ES-I3 (cell line): ENCODE results near the gene ARCN1.
A peak's percentile ranks its signal among the peaks of the same experiment; 100 is the strongest.
"Not testable (repeated sequence)": the region's sequence is repeated elsewhere in the genome, so short reads cannot be mapped to it uniquely, and the experiment has no call there.

Experiments used
- H3K36me3 ChIP-seq: 2 replicates; pipeline ENCODE4 v1.6.1; 2013; ENCODE audit warnings: mild to moderate bottlenecking, low read length, control low read depth, moderate library complexity; ENCODE audit not compliant: insufficient read depth
- H3K4me1 ChIP-seq: 2 replicates; pipeline ENCODE4 v1.6.1; 2013; ENCODE audit warnings: mild to moderate bottlenecking, control low read depth, low read length; ENCODE audit not compliant: insufficient read depth
- H3K9ac ChIP-seq: 2 replicates; pipeline ENCODE4 v1.6.1; 2013; ENCODE audit warnings: low read depth, mild to moderate bottlenecking, low read length, moderate library complexity
- H3K9me3 ChIP-seq: 2 replicates; pipeline ENCODE4 v1.6.1; 2013; ENCODE audit warnings: mild to moderate bottlenecking, low read length, moderate library complexity; ENCODE audit not compliant: control insufficient read depth, insufficient read depth

The ARCN1 gene

DNA sequence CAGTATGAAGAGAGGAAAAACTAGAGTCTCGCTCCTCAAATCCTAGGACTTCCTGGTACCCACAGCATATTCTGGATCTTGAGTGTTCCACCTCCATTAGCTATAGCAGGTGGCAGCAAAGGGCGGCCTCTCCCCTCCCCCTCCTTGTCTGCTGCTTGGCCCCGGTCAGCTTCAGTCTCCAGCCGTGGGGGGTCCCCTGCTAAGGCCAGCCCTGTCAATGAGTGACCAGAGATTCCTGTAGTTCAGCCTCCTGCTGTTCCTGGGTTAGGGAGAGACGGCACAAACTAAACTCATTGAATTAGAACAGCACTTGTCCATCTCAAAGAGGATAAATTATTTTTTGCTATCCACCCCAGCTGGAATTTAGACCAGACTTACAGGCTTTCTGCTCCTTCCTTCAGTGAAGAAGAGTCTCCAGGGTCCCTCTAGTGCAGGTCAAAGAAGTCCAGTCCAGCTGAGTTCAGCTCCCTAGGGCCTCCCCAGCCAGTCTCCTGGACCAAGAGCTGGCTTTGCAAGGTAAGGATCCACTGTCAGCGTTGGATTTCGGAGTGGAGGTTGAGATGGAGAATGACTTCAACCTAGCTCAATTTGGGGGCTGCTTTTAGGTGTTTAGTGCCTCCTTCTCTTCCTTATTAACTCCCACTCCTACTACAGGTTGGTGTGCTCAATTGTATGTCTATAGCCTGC lies 34.1 kb downstream of the ARCN1 start:
- H3K9ac ChIP-seq: no peak overlapping the region
- H3K4me1 ChIP-seq: peaks cover 23% of the 10 kb centered on the region

DNA sequence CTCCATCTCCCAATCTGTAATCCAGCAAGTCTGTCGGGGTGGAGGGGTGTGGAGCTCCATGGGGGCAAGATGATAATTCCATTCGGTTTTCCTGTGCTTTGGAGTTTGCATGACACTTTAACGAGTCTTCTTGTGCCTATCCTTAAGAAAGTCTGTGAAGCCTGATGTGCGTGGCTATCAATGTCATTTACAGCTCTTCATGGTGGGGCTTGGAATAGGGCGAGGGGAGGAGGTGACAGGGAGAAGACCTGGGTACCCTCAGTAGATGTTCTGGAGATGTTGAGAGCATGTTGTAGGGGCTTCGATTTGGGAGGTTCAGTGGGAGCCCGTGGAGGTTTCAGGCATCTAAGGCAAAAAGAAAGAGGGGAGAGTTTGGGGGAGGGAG lies 34.6 kb downstream of the ARCN1 start:
- no peaks in the 10 kb centered on the region for H3K9me3 ChIP-seq
- H3K36me3 ChIP-seq: peaks cover 4% of the 10 kb centered on the region; the same call in 1 of the 2 replicates

More for the DNA sequence above, 34.1 kb downstream of the ARCN1 start:
- H3K36me3 ChIP-seq: peaks cover 9% of the 10 kb centered on the region; the same call in 1 of the 2 replicates
- H3K9me3 ChIP-seq: no peaks in the 10 kb centered on the region

GRCh38 chr11:118607401-118608359 lies 35.5 kb downstream of the ARCN1 start, which contains the start of gene PHLDB1:
TSS of gene PHLDB1 (plus strand) at chr11:118607615. CDS start at chr11:118613837, 6,222 bp downstream.
- Histone ChIP-seq H3K9me3 (no peaks in the 10 kb centered on the region), H3K4me1 (peaks cover 30% of the 10 kb centered on the region), H3K9ac (peak within 1 kb of the TSS; percentile 65), H3K36me3 (no peaks in the 10 kb centered on the region)

More for the DNA sequence above, 34.6 kb downstream of the ARCN1 start:
- Histone ChIP-seq H3K4me1 (peaks cover 23% of the 10 kb centered on the region), H3K9ac (no peak overlapping the region)

- no peaks in the 10 kb centered on the region for H3K36me3 ChIP-seq
- peaks cover 33% of the 10 kb centered on the region for H3K4me1 ChIP-seq
- no peaks in the 10 kb centered on the region for H3K9me3 ChIP-seq
- peak overlapping the region; percentile 65 for H3K9ac ChIP-seq
Measured at GRCh38 chr11:118608360-118609227, 36.4 kb downstream of the ARCN1 start.

DNA sequence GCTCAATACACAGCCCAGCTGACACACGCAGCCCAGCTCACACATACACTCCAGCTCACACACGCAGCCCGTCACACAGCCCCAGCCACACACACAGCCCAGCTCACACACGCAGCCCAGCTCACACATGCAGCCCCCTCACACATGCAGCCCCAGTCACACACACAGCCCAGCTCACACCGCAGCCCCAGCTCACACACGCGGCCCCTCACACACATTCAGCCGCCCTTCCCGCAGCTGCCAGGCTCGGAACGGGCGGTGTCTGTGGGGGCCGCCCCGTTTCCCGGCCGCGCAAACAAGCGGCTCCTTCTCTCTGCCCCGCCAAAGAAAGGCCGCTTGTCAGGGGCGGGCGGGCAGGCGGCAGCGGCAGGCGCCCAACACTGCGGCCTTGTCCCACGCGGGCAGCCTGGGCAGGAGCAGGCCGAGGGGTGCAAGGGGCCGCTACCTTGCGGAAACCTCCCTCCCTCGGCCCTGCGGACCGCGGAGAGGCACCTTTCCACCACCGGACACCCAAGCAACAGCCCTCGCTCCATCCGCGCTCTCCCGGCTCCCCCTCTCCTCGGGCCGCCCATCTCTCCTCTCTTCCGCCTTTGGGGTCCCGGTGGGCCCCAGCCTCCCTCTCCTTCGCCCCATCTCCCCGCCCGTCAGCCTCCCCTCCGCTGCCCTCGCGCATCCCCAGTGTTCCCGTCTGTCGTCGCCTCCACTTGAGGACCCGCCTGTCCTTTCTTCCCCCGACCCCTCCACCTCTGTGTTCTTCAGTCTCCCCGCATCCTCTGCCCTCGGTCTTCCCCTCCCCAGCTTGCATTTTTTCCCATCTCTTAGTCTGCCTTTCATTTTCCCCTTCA lies 37.4 kb downstream of the ARCN1 start:
- peak overlapping the region; percentile 46; the same call in 1 of the 2 replicates for H3K9ac ChIP-seq
- no peaks in the 10 kb centered on the region for H3K36me3 ChIP-seq
- no peaks in the 10 kb centered on the region for H3K9me3 ChIP-seq
- peaks cover 43% of the 10 kb centered on the region for H3K4me1 ChIP-seq

- no peaks in the 10 kb centered on the region for H3K9me3 ChIP-seq
- H3K9ac ChIP-seq: peak overlapping the region; percentile 46
- peaks cover 46% of the 10 kb centered on the region for H3K4me1 ChIP-seq
- no peaks in the 10 kb centered on the region for H3K36me3 ChIP-seq
Measured at GRCh38 chr11:118610225-118610772, 38.1 kb downstream of the ARCN1 start.

DNA sequence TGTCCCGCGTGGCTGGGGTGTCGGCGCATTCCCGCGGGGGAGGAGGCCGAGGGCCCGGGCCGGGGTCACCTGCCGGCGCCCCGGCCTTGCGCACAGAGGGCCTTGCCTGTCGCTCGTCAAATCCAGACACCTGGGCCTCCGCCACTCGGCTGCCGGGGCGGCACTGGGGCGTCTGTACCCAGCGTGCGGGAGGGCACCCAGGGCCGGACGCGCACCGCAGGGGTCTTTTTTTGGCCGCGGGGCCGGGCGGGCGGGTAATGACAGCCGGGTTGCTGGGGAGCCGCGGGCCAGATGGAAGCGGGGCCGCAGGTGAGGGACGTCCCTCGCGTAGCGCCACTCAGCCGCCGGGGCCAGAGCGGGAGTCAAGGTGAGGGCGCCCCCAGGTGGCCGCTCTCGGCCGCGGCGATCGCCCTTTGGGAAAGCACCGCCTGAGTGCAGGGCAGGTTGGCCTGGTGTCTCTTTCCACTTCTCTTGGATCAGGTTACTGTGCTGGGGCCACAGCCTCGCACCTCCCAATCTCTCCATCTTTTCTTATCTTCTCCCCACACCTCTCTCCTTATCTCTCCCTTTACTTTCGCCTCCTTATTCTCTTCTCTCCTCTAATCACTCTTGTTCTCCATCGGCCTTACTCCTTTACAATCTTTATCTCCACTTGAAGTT lies 38.7 kb downstream of the ARCN1 start:
- Histone ChIP-seq H3K9me3 (no peaks in the 10 kb centered on the region), H3K4me1 (peaks cover 46% of the 10 kb centered on the region), H3K9ac (peak overlapping the region; percentile 46), H3K36me3 (no peaks in the 10 kb centered on the region)

DNA sequence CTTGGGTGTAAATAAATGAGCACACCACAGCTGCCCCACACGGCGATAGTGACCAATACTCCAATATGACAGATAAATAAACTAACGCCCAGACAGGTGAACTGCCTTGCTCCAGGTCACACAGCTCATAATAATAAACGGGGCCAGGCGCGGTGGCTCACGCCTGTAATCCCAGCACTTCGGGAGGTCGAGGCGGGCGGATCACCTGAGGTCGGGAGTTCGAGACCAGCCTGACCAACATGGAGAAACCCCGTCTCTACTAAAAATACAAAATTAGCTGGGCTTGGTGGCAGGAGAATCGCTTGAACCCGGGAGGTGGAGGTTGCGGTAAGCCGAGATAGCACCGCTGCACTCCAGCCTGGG lies 39.2 kb downstream of the ARCN1 start:
- peaks cover 46% of the 10 kb centered on the region for H3K4me1 ChIP-seq
- not testable (repeated sequence) for H3K9ac ChIP-seq, H3K9me3 ChIP-seq, H3K36me3 ChIP-seq

GRCh38 chr11:118612378-118612777 lies 40.2 kb downstream of the ARCN1 start:
- Histone ChIP-seq H3K4me1 (peaks cover 46% of the 10 kb centered on the region), H3K9ac (no peak overlapping the region), H3K36me3 (no peaks in the 10 kb centered on the region), H3K9me3 (no peaks in the 10 kb centered on the region)

- Histone ChIP-seq H3K36me3 (no peaks in the 10 kb centered on the region), H3K9me3 (no peaks in the 10 kb centered on the region), H3K9ac (no peak overlapping the region), H3K4me1 (peaks cover 60% of the 10 kb centered on the region)
Measured at GRCh38 chr11:118614511-118614910, 42.3 kb downstream of the ARCN1 start.

- H3K4me1 ChIP-seq: peaks cover 65% of the 10 kb centered on the region
- H3K9me3 ChIP-seq: no peaks in the 10 kb centered on the region
- H3K9ac ChIP-seq: no peak overlapping the region; the same call in 1 of the 2 replicates
- H3K36me3 ChIP-seq: no peaks in the 10 kb centered on the region
Measured at GRCh38 chr11:118615282-118615975, 43.2 kb downstream of the ARCN1 start.

DNA sequence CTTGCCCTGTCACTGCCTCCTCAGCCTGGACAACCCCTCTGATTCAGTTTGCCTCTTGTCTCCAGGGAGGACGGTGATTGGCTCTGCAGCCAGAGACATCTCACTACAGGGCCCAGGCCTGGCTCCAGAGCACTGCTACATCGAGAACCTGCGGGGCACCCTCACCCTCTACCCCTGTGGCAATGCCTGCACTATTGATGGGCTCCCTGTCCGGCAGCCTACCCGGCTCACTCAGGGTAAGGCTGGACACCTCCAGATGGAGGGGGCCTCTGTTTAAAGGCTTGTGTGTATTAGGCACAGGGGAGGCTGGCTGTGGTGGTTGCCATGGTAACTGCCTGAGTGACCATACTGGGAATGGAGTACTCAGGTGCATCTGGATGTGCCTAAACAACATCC lies 43.8 kb downstream of the ARCN1 start:
- no peaks in the 10 kb centered on the region for H3K36me3 ChIP-seq
- no peaks in the 10 kb centered on the region for H3K9me3 ChIP-seq
- H3K9ac ChIP-seq: no peak overlapping the region
- H3K4me1 ChIP-seq: peaks cover 71% of the 10 kb centered on the region
